Measurements from ENCODE around the gene ABCB1. TPM values are rescaled to one million over a fixed set of nuclear protein-coding genes. Genes with fewer than 3 reads are reported as not detected.

ABCB1 gene
- total and polyA plus RNA-seq, 9 of the 15 experiments (the other 6 are each of a cell fraction or from before 2014, with no cell fraction given) = 0.03 to 0.86 (median 0.52) TPM

- CTCF ChIA-PET (ENCODE audit: low intra/inter-chr PET ratio) = no interaction called here
- H3K27ac ChIP-seq (ENCODE audit: extremely low read depth, low read depth, low read length) = no peak overlapping the region
- no peak overlapping the region for H2AFZ ChIP-seq (ENCODE audit: low read depth, low read length)
- no peak for FAIRE-seq
- no peak for ATAC-seq
- POLR2A ChIA-PET = no interaction called here
- no peak for DNase-seq (ENCODE audit: extremely low read depth in 1 of 4, low spot score in 3 of 4)
- H3K79me2 ChIP-seq (ENCODE audit: control insufficient read depth, insufficient read depth, low read length) = no peaks in the 10 kb centered on the region
- no peak overlapping the region for H3K9ac ChIP-seq (ENCODE audit: insufficient read depth in 1 of 2, low read depth in 2 of 2, low read length in 2 of 2)
- no peaks in the 10 kb centered on the region for H3K9me3 ChIP-seq (replicated peaks; ENCODE audit: control insufficient read depth, insufficient read depth, low read depth, low read length)
- intact Hi-C loops (cut with micrococcal nuclease) (no loop called here), in situ Hi-C loops (cut with MboI) (no loop called here)
- H3K4me1 ChIP-seq (replicated peaks in 1 of 2; ENCODE audit: control insufficient read depth in 2 of 2, insufficient read depth in 2 of 2, low read length in 2 of 2) = no peaks in the 10 kb centered on the region
- no peaks in the 10 kb centered on the region for H3K36me3 ChIP-seq (ENCODE audit: control insufficient read depth, insufficient read depth, low read length)
- no peak overlapping the region for H3K4me3 ChIP-seq
- H4K20me1 ChIP-seq (replicated peaks; ENCODE audit: control insufficient read depth, insufficient read depth, low read length) = no peaks in the 10 kb centered on the region
- BruUV-seq (replicated peaks) = no TSS peak
- H3K9me1 ChIP-seq (ENCODE audit: control insufficient read depth, insufficient read depth, low read length) = no peaks in the 10 kb centered on the region
- TF ChIP-seq HDGF (IDR thresholded peaks at IDR 0.05) = no peak
- TF ChIP-seq ZNF263 (CRISPR knock-in tag; IDR thresholded peaks at IDR 0.05; ENCODE audit: borderline replicate concordance) = no peak
- TF ChIP-seq ZNF24 (IDR thresholded peaks at IDR 0.05) = no peak
- TF ChIP-seq ID3 (CRISPR knock-in tag; IDR thresholded peaks at IDR 0.05) = no peak
- TF ChIP-seq ID3 (tag; IDR thresholded peaks at IDR 0.05) = no peak
- no peak for TF ChIP-seq ZNF668 (CRISPR knock-in tag; IDR thresholded peaks at IDR 0.05)
- no peak for TF ChIP-seq TOE1 (IDR thresholded peaks at IDR 0.05; ENCODE audit: borderline replicate concordance)
- no peak for TF ChIP-seq TOE1 (CRISPR knock-in tag; IDR thresholded peaks at IDR 0.05; ENCODE audit: borderline replicate concordance, low read depth)
- no peak for TF ChIP-seq BCL6 (CRISPR knock-in tag; IDR thresholded peaks at IDR 0.05)
- no peak for TF ChIP-seq PHB (CRISPR knock-in tag; IDR thresholded peaks at IDR 0.05)
- TF ChIP-seq EP400 (IDR thresholded peaks at IDR 0.05) = no peak
- TF ChIP-seq PPARD (CRISPR knock-in tag; IDR thresholded peaks at IDR 0.05) = no peak
- TF ChIP-seq CGGBP1 (CRISPR knock-in tag; IDR thresholded peaks at IDR 0.05) = no peak
- no peak for TF ChIP-seq MYBL2 (IDR thresholded peaks at IDR 0.05; ENCODE audit: low read depth)
- no peak for TF ChIP-seq MYBL2 (CRISPR knock-in tag; IDR thresholded peaks at IDR 0.05; ENCODE audit: borderline replicate concordance)
- no peak for TF ChIP-seq ZNF184 (CRISPR knock-in tag; IDR thresholded peaks at IDR 0.05)
- no peak for TF ChIP-seq KAT2B (IDR thresholded peaks at IDR 0.05; ENCODE audit: low read depth, low read length)
- no peak overlapping the region for H3K4me2 ChIP-seq (ENCODE audit: insufficient read depth, low read length)
- H3K27me3 ChIP-seq (ENCODE audit: control insufficient read depth in 2 of 2, insufficient read depth in 2 of 2, low read length in 2 of 2) = no peaks in the 10 kb centered on the region
These were observed 70.6 kb downstream of the ABCB1 start for GRCh38 chr7:87530126-87530525.

Data from K562 (cell line).